HL-60 (cell line): Measurements from ENCODE around the gene EIF4A2.

Experiments used
- DNase-seq, 2 experiments: peaks; one replicate each; pipeline ENCODE4 v3.0.0-alpha.2; 2010 to 2020; ENCODE audit warnings: low read depth in 1 of 2, low spot score in 1 of 2
- H3K27ac ChIP-seq: fragments of 250-450 bp; sonication (Bioruptor Pico); replicated peaks from 2 replicates; pipeline ENCODE4 v1.5.1; 2020; ENCODE audit warnings: mild to moderate bottlenecking, moderate library complexity
- H3K27me3 ChIP-seq: fragments of 250-450 bp; sonication (Bioruptor Pico); 2 replicates; pipeline ENCODE4 v1.5.1; 2021; ENCODE audit warnings: mild to moderate bottlenecking, moderate library complexity; ENCODE audit not compliant: insufficient read depth, poor library complexity, severe bottlenecking
- H3K4me3 ChIP-seq: replicated peaks from 2 replicates; pipeline ENCODE4 v1.5.1; 2011; ENCODE audit warnings: mild to moderate bottlenecking, control low read depth, low read length; ENCODE audit not compliant: insufficient read depth
- CTCF ChIP-seq: IDR thresholded peaks from one replicate; pipeline ENCODE4 v1.5.1; 2011; ENCODE audit warnings: low read length, control low read depth, inconsistent platforms; ENCODE audit not compliant: insufficient read depth
- GABPA ChIP-seq: IDR thresholded peaks from 2 replicates; pipeline ENCODE4 v1.6.1; 2012; ENCODE audit warnings: low read depth
- POLR2AphosphoS5 ChIP-seq: IDR thresholded peaks from 2 replicates; pipeline ENCODE4 v1.6.1; 2012; ENCODE audit warnings: low read depth
- REST ChIP-seq: IDR thresholded peaks from 2 replicates; pipeline ENCODE4 v1.6.1; 2012; ENCODE audit warnings: low read depth; ENCODE audit not compliant: insufficient replicate concordance
- SPI1 ChIP-seq: IDR thresholded peaks from 2 replicates; pipeline ENCODE4 v1.6.1; 2012; ENCODE audit warnings: low read depth, mild to moderate bottlenecking, borderline replicate concordance
- long read RNA-seq: library from polyadenylated mRNA; unstranded; transcript quantifications from one replicate; pipeline ENCODE4 v2.0.0, GENCODE V29; 2020

The EIF4A2 gene
- long read RNA-seq, transcript EIF4A2-205 (11 exons, 1,889 nt), result minor isoform, 248 of 1,890 reads
- long read RNA-seq, transcript EIF4A2-203 (10 exons, 1,751 nt), result minor isoform, 392 of 1,890 reads
- long read RNA-seq, transcript EIF4A2-201 (11 exons, 1,919 nt), result major isoform, 820 of 1,890 reads
- long read RNA-seq, transcript EIF4A2-207 (10 exons, 1,729 nt), result minor isoform, 120 of 1,890 reads
- long read RNA-seq, partial matches to known transcripts, result 152 of 1,890 reads
- long read RNA-seq, other reads (novel, unspliced or antisense), result 135 of 1,890 reads

GRCh38 chr3:186783058-186783730 lies at the start of gene EIF4A2:
Gene EIF4A2 (plus strand): TSS chr3:186783577. CDS start chr3:186783611, 34 bp downstream.
- DNase-seq, result peak; percentile 86
- H3K4me3 ChIP-seq, result peak within 1 kb of the TSS; percentile 89
- H3K27ac ChIP-seq, result peak within 1 kb of the TSS; percentile 99
- TF ChIP-seq GABPA (peak; percentile 68), REST (peak; percentile 82), POLR2AphosphoS5 (peak; percentile 98), CTCF (no peak)
- H3K27me3 ChIP-seq, result no peaks in the 10 kb centered on the region

GRCh38 chr3:186742618-186743380 lies 40.6 kb upstream of the EIF4A2 start:
- no peak overlapping the region for H3K27ac ChIP-seq
- DNase-seq, result no peak

More at GRCh38 chr3:186742618-186743380, 40.6 kb upstream of the EIF4A2 start:
- TF ChIP-seq GABPA (no peak), POLR2AphosphoS5 (no peak), SPI1 (no peak), CTCF (no peak), REST (no peak)
- Histone ChIP-seq H3K4me3 (no peak overlapping the region), H3K27me3 (no peaks in the 10 kb centered on the region)
